NCI-H524 treated with DMSO at 0.1 percent for 48 hours (cell line): Measurements from ENCODE around the gene GNG13.
"Not testable (repeated sequence)": the region's sequence is repeated elsewhere in the genome, so short reads cannot be mapped to it uniquely, and the experiment has no call there.

Source experiments
- DNase-seq: peaks from one replicate; lab custom pipeline; 2025; lab: John Stamatoyannopoulos, UW

GNG13 gene

GRCh38 chr16:799948-800833 lies at the start of gene GNG13:
Gene GNG13, minus strand, starts transcription at chr16:800734. Its CDS starts 1,657 bp downstream, at chr16:799077.
- no peak for DNase-seq

GRCh38 chr16:848510-849253 lies 48.1 kb upstream of the GNG13 start:
- DNase-seq, result no peak

GRCh38 chr16:847681-848445 lies 47.3 kb upstream of the GNG13 start:
- no peak for DNase-seq

- DNase-seq, result no peak
Measured at GRCh38 chr16:847151-847550, 46.6 kb upstream of the GNG13 start.

- no peak for DNase-seq
Measured at GRCh38 chr16:845351-845745, 44.8 kb upstream of the GNG13 start.

GRCh38 chr16:844638-845350 lies 44.3 kb upstream of the GNG13 start:
- DNase-seq, result no peak

- no peak for DNase-seq
Measured at GRCh38 chr16:843771-844170, 43.2 kb upstream of the GNG13 start.

GRCh38 chr16:842711-843560 lies 42.4 kb upstream of the GNG13 start:
- no peak for DNase-seq

GRCh38 chr16:842061-842476 lies 41.5 kb upstream of the GNG13 start:
- no peak for DNase-seq

- DNase-seq, result no peak
Measured at GRCh38 chr16:841455-842060, 41.0 kb upstream of the GNG13 start.

- DNase-seq, result no peak
Measured at GRCh38 chr16:840561-841454, 40.3 kb upstream of the GNG13 start.

GRCh38 chr16:839643-840408 lies 39.3 kb upstream of the GNG13 start:
- DNase-seq, result no peak

- no peak for DNase-seq
Measured at GRCh38 chr16:838741-839140, 38.2 kb upstream of the GNG13 start.

GRCh38 chr16:836822-837221 lies 36.3 kb upstream of the GNG13 start:
- DNase-seq, result not testable (repeated sequence)

- no peak for DNase-seq
Measured at GRCh38 chr16:836221-836620, 35.7 kb upstream of the GNG13 start.

- no peak for DNase-seq
Measured at GRCh38 chr16:835373-835772, 34.8 kb upstream of the GNG13 start.

- no peak for DNase-seq
Measured at GRCh38 chr16:833411-833810, 32.9 kb upstream of the GNG13 start.

- DNase-seq, result no peak
Measured at GRCh38 chr16:832652-833336, 32.3 kb upstream of the GNG13 start.
